ENCODE results near the gene TESK2.

TESK2 gene

DNA sequence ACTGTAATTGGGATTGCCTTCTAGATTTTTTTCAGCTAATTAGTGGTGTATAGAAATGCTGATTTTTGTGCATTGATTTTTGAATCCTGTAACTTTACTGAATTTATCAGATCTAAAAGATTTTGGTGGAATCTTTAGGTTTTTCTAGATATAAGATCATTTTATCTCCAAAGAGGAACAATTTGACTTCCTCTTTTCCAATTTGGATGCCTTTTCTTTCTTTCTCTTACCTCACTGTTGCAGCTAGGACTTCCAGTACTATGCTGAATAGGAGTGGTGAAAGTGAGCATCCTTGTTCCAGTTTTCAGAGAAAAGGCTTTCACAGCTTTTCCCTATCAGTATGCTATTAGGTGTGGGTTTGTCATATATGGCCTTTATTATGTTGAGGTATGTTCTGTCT, 53.6 kb downstream of the TESK2 start:
- in situ Hi-C loops (cut with MboI; ENCODE audit: low pct_unique_long_range_greater_than_20kb, low sequenced_read_pairs) = no loop called here
- peak; percentile 31 for DNase-seq

DNA sequence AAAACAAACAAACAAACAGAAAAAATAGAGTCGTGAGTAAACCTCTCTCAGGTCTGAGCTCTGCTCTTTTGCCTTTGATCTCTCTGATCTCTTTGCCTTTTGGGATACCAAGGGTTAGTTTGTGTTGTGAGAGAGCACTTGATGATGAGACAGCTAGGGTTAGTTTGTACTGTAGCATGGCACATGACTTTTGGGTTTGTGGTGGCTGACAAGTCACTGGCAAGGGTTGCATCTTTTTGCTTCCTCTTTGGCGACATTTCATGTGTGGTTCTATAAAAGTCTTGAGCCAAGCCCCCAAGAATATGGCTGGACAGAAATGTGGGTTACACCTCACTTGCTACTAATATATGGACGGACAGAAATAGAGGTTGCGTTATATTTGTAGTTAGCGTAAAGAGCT, 60.5 kb downstream of the TESK2 start:
- in situ Hi-C loops (cut with MboI; ENCODE audit: low pct_unique_long_range_greater_than_20kb, low sequenced_read_pairs) = no loop called here
- peak; percentile 29 for DNase-seq

DNA sequence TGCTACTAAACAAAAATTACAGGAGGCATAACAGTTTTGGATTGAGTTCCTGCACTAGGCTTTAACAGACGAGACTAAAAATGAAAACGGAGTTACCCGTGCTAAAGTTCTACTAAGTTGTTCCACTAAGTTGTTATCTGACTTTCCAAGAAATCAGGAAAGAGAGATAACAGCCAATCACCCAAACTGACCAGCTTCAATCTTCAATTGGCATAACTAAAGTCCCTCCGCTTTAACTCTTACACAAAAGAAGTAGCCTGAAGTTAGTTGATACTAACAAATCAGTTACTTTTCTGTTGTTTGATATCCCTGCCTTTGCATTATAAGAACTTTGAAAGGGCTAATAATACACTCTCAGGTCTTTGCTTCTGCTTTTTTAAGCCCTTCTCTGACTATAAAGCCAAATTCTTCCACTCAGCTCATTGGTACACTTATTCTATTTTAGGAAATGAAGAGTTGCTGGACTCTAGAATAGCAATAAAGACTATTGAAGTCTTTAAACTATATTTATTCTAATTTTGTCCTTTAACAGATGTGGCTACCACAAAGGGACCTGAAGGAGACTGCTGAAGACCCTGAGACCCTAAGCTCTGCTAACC, 61.3 kb downstream of the TESK2 start:
- in situ Hi-C loops (cut with MboI; ENCODE audit: low pct_unique_long_range_greater_than_20kb, low sequenced_read_pairs) = no loop called here
- peak; percentile 39 for DNase-seq

DNA sequence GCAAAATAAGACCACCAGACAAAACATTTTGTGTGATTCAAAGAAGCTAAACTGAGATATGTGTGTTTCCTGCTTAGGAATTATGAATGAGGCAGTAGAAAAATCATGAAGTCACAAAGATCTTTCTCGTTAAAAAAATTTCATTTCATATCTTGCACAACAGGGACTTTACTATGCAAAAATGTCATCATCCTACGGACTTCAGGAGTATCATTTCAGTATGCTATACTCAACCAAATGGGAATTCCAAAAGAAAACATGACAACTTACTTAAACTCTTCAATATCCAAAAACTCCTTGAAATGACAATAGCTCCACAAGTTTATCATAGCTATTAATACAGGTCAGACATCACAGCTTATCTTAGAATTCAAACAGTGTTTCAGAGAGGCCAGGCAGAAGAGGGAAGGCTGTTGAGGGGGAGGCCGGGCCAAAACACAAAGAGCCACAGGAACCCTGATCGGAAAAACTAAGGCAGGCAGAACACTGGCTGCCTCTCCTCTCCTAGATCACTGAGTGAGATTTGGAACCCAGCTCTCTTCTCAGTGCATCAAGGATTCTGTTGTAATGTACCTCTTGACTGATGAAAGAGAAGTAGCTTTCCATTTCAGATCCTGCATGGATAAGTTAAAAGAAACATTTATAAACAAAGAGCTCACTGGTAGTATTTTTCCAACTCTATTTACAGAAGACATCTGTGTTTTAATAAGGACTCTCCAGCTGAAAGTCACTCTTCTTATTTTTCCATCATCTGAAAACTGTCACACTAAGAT, 66.9 kb downstream of the TESK2 start:
- DNase-seq = no peak
- in situ Hi-C loops (cut with MboI; ENCODE audit: low pct_unique_long_range_greater_than_20kb, low sequenced_read_pairs) = no loop called here

DNA sequence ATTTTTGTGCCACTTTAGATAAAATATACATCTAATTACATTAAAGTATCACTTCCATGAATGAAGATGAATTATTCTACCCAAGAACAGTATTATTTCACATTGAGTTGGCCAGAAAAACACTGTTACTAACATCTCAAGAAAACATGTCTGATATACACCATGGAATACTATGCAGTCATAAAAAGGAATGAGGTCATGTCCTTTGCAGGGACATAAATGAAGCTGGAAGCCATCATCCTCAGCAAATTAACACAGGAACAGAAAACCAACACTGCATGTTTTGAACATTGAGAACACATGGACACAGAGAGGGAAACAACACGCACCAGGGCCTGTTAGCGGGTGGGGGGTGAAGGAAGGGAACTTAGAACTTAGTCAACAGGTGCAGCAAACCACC, 69.0 kb downstream of the TESK2 start:
- in situ Hi-C loops (cut with MboI; ENCODE audit: low pct_unique_long_range_greater_than_20kb, low sequenced_read_pairs) = no loop called here
- DNase-seq = no peak

DNA sequence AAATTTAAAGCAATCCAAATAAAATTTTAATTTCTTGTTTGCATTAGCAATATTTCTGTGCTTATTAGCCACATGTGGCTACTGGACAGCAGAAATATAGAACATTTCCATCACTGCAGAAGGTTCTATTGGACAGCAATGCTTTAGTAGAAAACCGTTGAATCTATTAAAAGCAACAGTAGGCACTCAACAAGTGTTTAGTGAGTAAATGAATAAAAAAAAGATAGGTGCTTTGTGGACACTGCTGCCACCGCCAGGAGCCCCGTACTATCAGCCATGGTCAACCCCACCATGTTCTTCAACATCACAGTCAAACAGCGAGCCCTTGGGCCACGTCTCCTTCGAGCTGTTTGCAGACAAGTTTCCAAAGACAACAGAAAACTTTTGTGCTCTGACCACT, 76.2 kb downstream of the TESK2 start:
- in situ Hi-C loops (cut with MboI; ENCODE audit: low pct_unique_long_range_greater_than_20kb, low sequenced_read_pairs) = no loop called here
- DNase-seq = no peak

DNA sequence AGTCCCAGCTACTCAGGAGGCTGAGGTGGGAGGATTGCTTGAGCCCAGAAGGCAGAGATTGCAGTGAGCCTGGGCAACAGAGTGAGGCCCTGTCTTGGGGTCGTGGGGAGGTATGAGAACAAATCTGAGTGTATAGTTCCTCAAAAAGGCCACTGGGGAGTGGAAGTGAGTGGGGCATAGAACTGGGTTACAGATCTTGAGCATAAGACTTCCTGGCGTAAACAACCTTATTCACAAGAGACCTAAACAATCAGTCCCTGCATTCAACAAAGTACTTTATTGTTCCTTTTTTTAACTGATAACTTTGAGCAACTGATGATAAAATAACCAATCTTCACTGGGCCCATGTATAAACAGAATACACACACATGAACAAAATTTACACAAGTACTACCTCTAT, 78.1 kb downstream of the TESK2 start:
- in situ Hi-C loops (cut with MboI; ENCODE audit: low pct_unique_long_range_greater_than_20kb, low sequenced_read_pairs) = no loop called here
- DNase-seq = no peak

DNA sequence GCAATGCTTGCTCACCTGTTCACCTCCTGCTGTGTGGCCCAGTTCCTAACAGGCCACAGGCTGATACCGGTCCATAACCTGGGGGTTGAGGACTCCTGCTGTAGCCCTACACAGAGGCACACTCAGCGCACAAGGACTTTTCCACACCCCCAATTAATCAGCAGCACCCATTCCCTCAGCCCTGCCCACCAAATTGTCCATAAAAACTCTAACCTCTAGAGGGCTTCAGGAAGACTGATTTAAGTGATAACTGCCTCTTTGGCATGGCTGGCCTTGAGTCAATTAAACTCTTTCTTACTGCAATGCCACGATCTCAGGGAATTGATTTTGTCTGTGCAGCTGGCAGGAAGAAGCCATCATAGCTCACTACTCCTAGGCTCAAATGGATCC, 79.5 kb downstream of the TESK2 start:
- in situ Hi-C loops (cut with MboI; ENCODE audit: low pct_unique_long_range_greater_than_20kb, low sequenced_read_pairs) = no loop called here
- no peak for DNase-seq

DNA sequence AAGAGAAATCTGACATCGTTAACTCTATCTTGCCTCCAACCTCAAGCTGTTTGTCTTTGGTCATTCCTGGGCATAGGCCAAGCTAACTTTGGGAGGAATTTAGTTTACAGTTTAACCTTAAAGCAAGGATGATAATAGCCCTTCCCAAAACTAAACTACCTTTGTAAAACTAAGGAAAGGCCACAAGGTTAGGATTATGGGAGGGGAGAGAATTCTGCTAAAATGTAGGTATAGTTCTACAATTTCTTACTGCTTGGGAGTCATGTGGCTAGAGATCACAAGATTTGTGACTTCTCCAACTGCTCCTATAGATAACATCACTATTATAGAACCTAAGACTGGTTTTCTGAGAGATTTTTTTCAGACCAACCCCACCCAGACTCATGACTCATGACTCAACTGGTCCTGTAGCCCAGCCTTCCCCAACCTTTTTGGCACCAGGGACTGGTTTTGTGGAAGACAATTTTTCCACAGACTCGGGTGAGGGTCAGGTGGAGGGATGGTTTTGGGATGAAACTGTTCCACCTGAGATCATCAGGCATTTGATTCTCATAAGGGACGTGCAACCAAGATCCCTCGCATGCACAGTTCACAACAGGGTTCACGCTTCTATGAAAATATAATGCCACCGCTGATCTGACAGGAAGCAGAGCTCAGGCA, 80.0 kb downstream of the TESK2 start:
- in situ Hi-C loops (cut with MboI; ENCODE audit: low pct_unique_long_range_greater_than_20kb, low sequenced_read_pairs) = no loop called here
- DNase-seq = no peak

DNA sequence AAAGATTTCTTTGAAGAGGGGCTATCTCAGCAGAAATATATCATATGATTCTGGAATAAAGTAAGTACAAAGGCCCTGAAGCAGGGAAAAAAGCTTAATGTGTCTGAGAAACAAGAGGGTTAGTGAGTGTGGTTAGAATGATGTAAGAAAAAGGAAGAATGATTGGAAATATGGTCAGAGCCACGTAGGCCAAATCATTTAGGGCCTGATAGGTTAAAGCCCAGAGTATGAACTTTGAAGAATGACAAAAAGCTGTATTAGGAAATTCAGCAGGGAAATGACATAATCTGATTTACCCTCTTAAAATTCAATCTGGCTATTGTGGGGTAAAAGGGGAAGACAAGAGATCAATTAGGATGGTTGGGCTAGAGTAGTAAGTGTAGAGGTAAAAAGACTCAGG, 81.7 kb downstream of the TESK2 start:
- in situ Hi-C loops (cut with MboI; ENCODE audit: low pct_unique_long_range_greater_than_20kb, low sequenced_read_pairs) = no loop called here
- DNase-seq = no peak

DNA sequence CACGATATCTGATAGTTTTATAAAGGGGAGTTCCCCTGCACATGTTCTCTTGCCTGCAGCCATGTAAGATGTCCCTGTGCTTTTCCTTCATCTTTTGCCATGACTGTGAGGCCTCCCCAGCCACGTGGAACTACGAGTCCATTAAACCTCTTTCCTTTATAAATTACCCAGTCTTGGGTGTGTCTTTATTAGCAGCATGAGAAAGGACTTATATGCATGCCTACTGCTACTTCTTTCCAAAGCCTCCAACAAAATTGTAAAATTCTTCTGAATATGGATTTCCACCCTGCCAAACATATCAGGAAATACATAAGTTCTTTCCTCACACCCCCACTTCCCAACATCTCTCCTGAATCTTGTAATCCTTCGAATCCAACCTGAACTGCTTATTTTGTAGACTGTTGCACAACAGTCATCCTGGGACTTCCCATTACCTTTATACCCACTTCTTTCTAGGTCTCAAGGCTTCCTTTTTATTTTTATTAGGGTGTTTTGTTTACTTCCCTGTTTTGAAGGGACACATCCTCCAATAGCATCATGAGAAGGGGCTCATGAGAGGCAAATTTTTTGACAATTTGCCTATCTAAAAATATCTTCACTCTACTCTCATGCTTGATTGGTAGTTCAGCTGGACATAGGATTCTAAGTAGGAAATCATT, 83.2 kb downstream of the TESK2 start:
- in situ Hi-C loops (cut with MboI; ENCODE audit: low pct_unique_long_range_greater_than_20kb, low sequenced_read_pairs) = no loop called here
- no peak for DNase-seq

DNA sequence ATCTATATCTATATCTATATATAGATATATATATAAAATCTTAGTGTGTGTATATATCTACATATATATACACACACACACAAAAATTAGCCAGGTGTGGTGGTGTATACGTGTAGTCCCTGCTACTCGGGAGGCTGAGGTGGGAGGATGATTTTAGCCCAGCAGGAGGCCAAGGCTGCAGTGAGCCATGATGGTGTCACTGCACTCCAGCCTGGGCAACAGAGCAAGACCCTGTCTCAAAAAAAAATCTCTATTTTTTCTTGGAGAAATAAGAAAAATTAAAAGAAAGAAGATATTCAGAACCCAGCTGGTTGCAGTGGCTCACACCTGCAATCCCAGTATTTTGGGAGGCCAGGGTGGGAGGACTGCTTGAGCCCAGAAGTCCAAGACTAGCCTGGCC, 85.3 kb downstream of the TESK2 start:
- in situ Hi-C loops (cut with MboI; ENCODE audit: low pct_unique_long_range_greater_than_20kb, low sequenced_read_pairs) = no loop called here

DNA sequence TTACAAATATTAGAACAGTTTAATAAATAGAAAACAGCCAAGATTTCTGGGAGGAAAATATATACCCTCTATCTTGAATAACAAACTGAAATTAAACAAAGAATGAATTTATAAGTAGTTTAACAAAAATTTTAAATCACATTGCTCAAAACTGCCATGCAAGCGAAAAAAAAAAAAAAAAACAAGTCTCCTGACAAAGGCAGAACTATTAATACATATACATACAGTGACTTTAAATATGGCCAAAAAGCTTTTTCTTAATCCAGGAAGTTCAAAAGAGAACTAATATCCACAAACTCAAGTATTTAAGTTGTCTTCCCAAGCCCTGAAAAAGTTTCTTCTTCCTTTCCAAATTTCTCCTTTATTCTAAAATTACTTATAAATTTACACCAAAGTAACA, 87.2 kb downstream of the TESK2 start:
- in situ Hi-C loops (cut with MboI; ENCODE audit: low pct_unique_long_range_greater_than_20kb, low sequenced_read_pairs) = no loop called here
- DNase-seq = no peak

More for the DNA sequence above, 85.3 kb downstream of the TESK2 start:
- no peak for DNase-seq

DNA sequence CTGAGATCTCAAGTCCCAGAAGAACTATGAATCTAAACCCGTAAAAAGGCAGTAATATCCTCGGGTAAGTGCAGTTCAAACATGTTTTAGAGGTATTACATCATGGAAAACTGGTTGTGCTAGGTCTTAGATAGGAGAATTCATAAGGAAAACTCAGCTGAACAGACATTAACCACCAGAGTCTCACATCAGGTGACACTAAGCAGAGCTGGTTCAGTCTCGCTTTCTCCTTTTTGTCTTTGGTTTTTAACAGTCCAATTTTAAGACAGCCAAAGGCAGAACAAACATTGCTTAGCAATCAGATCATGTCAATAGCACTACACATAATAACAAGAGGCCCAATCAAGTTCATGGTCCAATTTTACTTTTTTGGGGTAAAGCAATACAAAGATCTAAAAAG, 87.7 kb downstream of the TESK2 start:
- DNase-seq = no peak

DNA sequence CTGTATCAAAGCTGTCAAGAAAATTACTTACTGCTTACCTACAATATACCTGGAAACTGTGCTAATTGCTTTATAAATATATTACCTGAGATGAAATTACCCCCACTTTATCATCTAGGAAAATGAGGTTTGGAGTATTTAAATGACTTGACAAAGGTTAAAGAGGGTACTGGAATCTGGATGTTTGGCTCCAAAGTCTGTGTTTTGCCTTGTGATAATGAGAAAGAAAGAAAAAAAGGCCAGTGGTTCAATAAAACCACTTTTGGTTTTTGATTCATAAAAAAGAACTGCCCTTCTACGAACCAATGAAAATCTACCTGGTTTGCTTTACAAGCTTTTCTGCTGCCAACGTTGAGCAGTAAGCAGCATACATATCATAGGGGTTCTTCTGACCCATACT, 89.4 kb downstream of the TESK2 start:
- no peak for DNase-seq
- in situ Hi-C loops (cut with MboI; ENCODE audit: low pct_unique_long_range_greater_than_20kb, low sequenced_read_pairs) = no loop called here

More for the DNA sequence above, 87.7 kb downstream of the TESK2 start:
- in situ Hi-C loops (cut with MboI; ENCODE audit: low pct_unique_long_range_greater_than_20kb, low sequenced_read_pairs) = no loop called here

DNA sequence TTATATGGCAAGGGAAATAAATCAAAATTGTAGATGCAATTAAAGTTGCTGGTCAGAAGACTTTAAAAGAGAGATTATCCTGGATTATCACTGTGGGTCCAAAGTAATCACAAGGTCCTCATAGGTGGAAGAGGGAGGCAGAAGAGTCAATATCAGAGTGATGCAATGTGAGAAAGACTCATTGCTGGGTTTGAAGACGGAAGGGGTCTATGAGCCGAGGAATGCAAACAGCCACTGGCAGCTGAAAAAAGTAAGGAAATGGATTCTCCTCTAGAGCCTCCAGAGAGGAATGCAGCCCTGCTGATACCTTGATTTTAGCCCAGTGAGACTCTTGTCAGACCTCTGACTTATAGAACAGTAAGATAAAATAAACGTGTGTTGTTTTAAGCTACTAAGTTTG, 90.9 kb downstream of the TESK2 start:
- in situ Hi-C loops (cut with MboI; ENCODE audit: low pct_unique_long_range_greater_than_20kb, low sequenced_read_pairs) = no loop called here
- no peak for DNase-seq

DNA sequence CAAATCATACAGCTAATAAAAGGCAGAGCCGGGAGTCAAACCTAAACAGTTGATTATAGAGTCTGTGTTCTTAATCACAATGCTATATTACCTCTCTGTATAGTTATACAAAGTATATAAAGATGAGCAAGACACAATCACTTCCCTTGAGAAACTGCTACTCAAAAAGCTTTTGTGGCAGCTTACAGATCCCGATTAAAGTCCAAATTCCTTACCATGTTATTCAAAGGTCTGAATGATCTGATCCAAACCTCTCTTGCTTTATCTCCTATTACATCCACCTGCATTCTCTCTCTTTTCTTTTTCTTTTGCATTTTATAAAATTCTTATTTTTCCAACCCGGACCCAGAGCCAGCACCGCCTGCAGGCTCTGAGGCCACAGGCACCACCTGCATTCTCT, 93.7 kb downstream of the TESK2 start:
- DNase-seq = no peak
- in situ Hi-C loops (cut with MboI; ENCODE audit: low pct_unique_long_range_greater_than_20kb, low sequenced_read_pairs) = no loop called here

DNA sequence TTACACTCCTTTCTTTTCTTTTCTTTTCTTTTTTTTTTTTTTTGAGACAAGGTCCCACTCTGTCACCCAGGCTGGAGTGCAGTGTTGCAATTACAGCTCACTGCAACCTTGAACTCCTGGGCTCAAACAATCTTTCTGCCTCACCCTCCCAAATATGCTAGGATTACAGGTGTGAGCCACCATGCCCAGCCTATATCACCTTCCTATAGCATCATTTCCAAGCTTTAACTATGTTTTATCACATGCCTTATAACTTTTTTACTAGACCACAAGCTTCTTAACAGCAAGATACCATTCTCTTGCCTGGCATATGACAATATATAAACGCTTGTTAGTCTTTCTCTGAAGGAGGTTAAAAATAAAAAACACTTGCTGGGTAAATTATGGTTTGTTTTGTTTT, 95.4 kb downstream of the TESK2 start:
- in situ Hi-C loops (cut with MboI; ENCODE audit: low pct_unique_long_range_greater_than_20kb, low sequenced_read_pairs) = no loop called here
- no peak for DNase-seq

DNA sequence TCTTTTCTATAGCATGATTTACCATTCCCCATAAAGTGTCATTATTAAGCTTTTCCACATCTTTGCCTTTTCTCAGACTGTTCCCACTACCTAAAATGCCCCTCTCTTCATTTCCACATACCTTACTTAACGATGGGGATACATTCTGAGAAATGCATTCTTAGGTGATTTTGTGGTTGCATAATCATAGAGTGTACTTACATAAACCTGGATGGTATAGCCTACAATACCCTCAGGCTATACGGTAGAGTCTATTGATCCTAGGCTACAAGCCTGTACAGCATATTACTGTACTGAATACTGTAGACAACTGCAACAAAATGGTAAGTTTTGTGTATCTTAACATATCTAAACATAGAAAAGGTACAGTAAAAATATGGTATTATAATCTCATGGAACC, 95.9 kb downstream of the TESK2 start:
- no peak for DNase-seq
- in situ Hi-C loops (cut with MboI; ENCODE audit: low pct_unique_long_range_greater_than_20kb, low sequenced_read_pairs) = no loop called here

DNA sequence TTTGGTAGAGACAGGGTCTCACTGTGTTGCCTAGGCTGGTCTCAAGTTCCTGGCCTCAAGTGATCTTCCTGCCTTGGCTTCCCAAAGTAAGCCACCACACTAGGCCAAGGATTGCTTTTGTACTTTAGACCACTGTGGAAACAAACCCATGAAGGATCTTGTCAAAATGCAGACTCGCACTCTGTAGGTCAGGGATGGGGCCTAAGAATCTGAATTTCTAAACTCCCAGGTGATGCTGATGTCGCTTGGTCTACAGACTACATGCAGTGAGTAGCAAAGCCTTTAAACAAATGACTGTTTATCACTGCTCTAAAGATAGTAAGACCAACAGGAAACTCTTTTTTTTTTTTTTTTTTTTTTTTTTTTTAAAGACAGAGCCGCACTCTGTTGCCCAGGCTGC, 96.6 kb downstream of the TESK2 start:
- in situ Hi-C loops (cut with MboI; ENCODE audit: low pct_unique_long_range_greater_than_20kb, low sequenced_read_pairs) = no loop called here
- no peak for DNase-seq

Data from KBM-7 (cell line).